Measurements from ENCODE around the gene RNF113B. TPM values are rescaled to one million over a fixed set of nuclear protein-coding genes. Genes with fewer than 3 reads are reported as not detected.

RNF113B gene
- total RNA-seq, 3 donors from 2014 or later (not counting 1 experiment from before 2014, with no cell fraction given): not detected

- no peak for ATAC-seq
- H3K27me3 Mint-ChIP-seq (ENCODE audit: low read depth in 2 of 2): no peaks in the 10 kb centered on the region
- Histone ChIP-seq H3K9me3 (ENCODE audit: control insufficient read depth, insufficient read depth, low read length) (no peaks in the 10 kb centered on the region), H3K4me3 (ENCODE audit: low read length) (no peak overlapping the region), H3K4me1 (ENCODE audit: control insufficient read depth, insufficient read depth, low read length) (no peaks in the 10 kb centered on the region), H3K27me3 (ENCODE audit: control insufficient read depth, insufficient read depth, low read length) (no peaks in the 10 kb centered on the region), H3K36me3 (ENCODE audit: control insufficient read depth, insufficient read depth, low read length) (no peaks in the 10 kb centered on the region), H3K27ac (ENCODE audit: low read length) (no peak overlapping the region)
- WGBS (ENCODE audit: insufficient coverage): 79% methylated on average over 6 of the region's 6 CpGs
- no peaks in the 10 kb centered on the region for H3K36me3 Mint-ChIP-seq
- no peaks in the 10 kb centered on the region for H3K4me1 Mint-ChIP-seq
- no peaks in the 10 kb centered on the region for H3K9me3 Mint-ChIP-seq
- DNase-seq: no peak
- no peak for TF ChIP-seq CTCF (IDR thresholded peaks at IDR 0.05)
- H3K27ac Mint-ChIP-seq: no peak overlapping the region
- intact Hi-C loops (cut with micrococcal nuclease): no loop called here
- no peak overlapping the region for H3K4me3 Mint-ChIP-seq
Observed at GRCh38 chr13:98201984-98202383, 24.9 kb upstream of the RNF113B start.

GRCh38 chr13:98201189-98201588, 24.1 kb upstream of the RNF113B start:
- no peak for DNase-seq
- WGBS (ENCODE audit: insufficient coverage): 80% methylated on average over 8 of the region's 8 CpGs
- no peak for TF ChIP-seq CTCF (IDR thresholded peaks at IDR 0.05)
- intact Hi-C loops (cut with micrococcal nuclease): no loop called here
- Mint-ChIP-seq H3K4me1 (no peaks in the 10 kb centered on the region), H3K9me3 (no peaks in the 10 kb centered on the region), H3K27ac (no peak overlapping the region), H3K36me3 (no peaks in the 10 kb centered on the region), H3K27me3 (ENCODE audit: low read depth in 2 of 2) (no peaks in the 10 kb centered on the region), H3K4me3 (no peak overlapping the region)
- no peaks in the 10 kb centered on the region for H3K4me1 ChIP-seq (ENCODE audit: control insufficient read depth, insufficient read depth, low read length)
- no peak overlapping the region for H3K27ac ChIP-seq (ENCODE audit: low read length)
- ATAC-seq: no peak
- H3K36me3 ChIP-seq (ENCODE audit: control insufficient read depth, insufficient read depth, low read length): no peaks in the 10 kb centered on the region
- no peak overlapping the region for H3K4me3 ChIP-seq (ENCODE audit: low read length)
- no peaks in the 10 kb centered on the region for H3K9me3 ChIP-seq (ENCODE audit: control insufficient read depth, insufficient read depth, low read length)
- no peaks in the 10 kb centered on the region for H3K27me3 ChIP-seq (ENCODE audit: control insufficient read depth, insufficient read depth, low read length)

- H3K9me3 ChIP-seq (ENCODE audit: control insufficient read depth, insufficient read depth, low read length): no peaks in the 10 kb centered on the region
- Mint-ChIP-seq H3K27ac (no peak overlapping the region), H3K4me1 (no peaks in the 10 kb centered on the region), H3K27me3 (ENCODE audit: low read depth in 2 of 2) (no peaks in the 10 kb centered on the region), H3K9me3 (no peaks in the 10 kb centered on the region), H3K4me3 (no peak overlapping the region), H3K36me3 (no peaks in the 10 kb centered on the region)
- intact Hi-C loops (cut with micrococcal nuclease): no loop called here
- no peaks in the 10 kb centered on the region for H3K27me3 ChIP-seq (ENCODE audit: control insufficient read depth, insufficient read depth, low read length)
- no peak for DNase-seq
- no peak for ATAC-seq
- no peak for TF ChIP-seq CTCF (IDR thresholded peaks at IDR 0.05)
- H3K4me3 ChIP-seq (ENCODE audit: low read length): no peak overlapping the region
- WGBS (ENCODE audit: insufficient coverage): 80% methylated on average over 5 of the region's 5 CpGs
- no peaks in the 10 kb centered on the region for H3K4me1 ChIP-seq (ENCODE audit: control insufficient read depth, insufficient read depth, low read length)
- no peaks in the 10 kb centered on the region for H3K36me3 ChIP-seq (ENCODE audit: control insufficient read depth, insufficient read depth, low read length)
- H3K27ac ChIP-seq (ENCODE audit: low read length): no peak overlapping the region
Observed at GRCh38 chr13:98200211-98200878, 23.3 kb upstream of the RNF113B start.

GRCh38 chr13:98199480-98199879, 22.4 kb upstream of the RNF113B start:
- H3K4me1 Mint-ChIP-seq: no peaks in the 10 kb centered on the region
- H3K4me3 Mint-ChIP-seq: no peak overlapping the region
- Histone ChIP-seq H3K27ac (ENCODE audit: low read length) (no peak overlapping the region), H3K9me3 (ENCODE audit: control insufficient read depth, insufficient read depth, low read length) (no peaks in the 10 kb centered on the region), H3K36me3 (ENCODE audit: control insufficient read depth, insufficient read depth, low read length) (no peaks in the 10 kb centered on the region), H3K4me3 (ENCODE audit: low read length) (no peak overlapping the region), H3K4me1 (ENCODE audit: control insufficient read depth, insufficient read depth, low read length) (no peaks in the 10 kb centered on the region), H3K27me3 (ENCODE audit: control insufficient read depth, insufficient read depth, low read length) (no peaks in the 10 kb centered on the region)
- TF ChIP-seq CTCF (IDR thresholded peaks at IDR 0.05): no peak
- no peaks in the 10 kb centered on the region for H3K36me3 Mint-ChIP-seq
- ATAC-seq: no peak
- no peaks in the 10 kb centered on the region for H3K9me3 Mint-ChIP-seq
- no peak overlapping the region for H3K27ac Mint-ChIP-seq
- no peak for DNase-seq
- intact Hi-C loops (cut with micrococcal nuclease): no loop called here
- 80% methylated on average over 4 of the region's 4 CpGs for WGBS (ENCODE audit: insufficient coverage)
- H3K27me3 Mint-ChIP-seq (ENCODE audit: low read depth in 2 of 2): no peaks in the 10 kb centered on the region
